RKO (cell line): ENCODE data around the gene NPM1.
"Not testable (repeated sequence)": the region's sequence is repeated elsewhere in the genome, so short reads cannot be mapped to it uniquely, and the experiment has no call there.

Experiments
- DNase-seq: peaks from one replicate; pipeline ENCODE4 v3.0.0-alpha.2; 2016; ENCODE audit warnings: low spot score

The NPM1 gene

DNA sequence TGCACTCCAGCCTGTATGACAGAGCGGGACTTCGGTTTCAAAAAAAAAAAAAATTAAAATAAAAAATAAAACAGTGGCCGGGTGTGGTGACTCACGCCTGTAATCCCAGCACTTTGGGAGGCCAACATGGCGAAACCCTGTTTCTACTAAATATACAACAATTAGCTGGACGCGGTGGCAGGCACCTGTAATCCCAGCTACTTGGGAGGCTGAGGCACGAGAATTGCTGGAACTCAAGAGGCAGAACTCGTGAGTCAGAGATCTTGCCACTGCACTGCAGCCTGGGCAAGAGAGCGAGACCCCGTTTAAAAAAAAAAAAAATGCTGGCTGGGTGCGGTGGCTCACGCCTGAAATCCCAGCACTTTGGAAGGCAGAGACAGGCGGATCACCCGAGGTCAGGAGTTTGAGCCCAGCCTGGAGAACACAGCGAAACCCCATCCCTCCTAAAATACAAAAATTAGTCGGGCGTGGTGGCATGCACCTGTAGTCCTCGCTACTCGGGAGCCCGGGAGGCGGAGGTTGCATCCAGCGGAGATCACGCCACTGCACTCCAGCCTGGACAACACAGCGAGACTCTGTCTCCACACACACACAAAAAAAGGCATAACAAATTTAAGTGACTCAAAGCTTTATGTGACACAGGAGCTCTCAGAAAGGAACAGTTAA lies 1.5 kb upstream of the NPM1 start:
- no peak for DNase-seq

DNA sequence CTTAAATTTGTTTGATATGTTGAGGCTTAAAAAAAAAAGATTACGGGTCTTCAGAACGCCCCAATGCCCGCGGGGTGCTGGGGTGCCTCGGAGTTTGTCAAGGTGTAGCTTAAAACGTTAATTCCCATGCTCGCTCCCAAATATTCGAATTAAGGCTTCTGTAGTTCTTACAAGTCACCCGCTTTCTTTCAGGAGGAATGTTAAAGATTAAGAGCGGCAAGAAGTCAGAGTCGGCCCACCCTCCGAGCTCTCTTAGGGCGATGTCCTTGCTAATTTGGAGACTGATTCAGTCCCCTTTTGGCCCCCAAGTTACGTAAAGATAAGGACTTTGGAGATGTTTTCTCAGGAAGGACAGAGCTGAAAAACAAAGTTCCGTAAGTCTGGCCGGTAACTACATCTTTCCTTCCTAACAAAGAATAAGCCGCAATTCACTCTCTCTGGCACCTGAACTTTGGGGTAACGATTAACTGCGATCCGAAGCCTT lies 746 bp upstream of the NPM1 start:
- DNase-seq = peak; percentile 41

DNA sequence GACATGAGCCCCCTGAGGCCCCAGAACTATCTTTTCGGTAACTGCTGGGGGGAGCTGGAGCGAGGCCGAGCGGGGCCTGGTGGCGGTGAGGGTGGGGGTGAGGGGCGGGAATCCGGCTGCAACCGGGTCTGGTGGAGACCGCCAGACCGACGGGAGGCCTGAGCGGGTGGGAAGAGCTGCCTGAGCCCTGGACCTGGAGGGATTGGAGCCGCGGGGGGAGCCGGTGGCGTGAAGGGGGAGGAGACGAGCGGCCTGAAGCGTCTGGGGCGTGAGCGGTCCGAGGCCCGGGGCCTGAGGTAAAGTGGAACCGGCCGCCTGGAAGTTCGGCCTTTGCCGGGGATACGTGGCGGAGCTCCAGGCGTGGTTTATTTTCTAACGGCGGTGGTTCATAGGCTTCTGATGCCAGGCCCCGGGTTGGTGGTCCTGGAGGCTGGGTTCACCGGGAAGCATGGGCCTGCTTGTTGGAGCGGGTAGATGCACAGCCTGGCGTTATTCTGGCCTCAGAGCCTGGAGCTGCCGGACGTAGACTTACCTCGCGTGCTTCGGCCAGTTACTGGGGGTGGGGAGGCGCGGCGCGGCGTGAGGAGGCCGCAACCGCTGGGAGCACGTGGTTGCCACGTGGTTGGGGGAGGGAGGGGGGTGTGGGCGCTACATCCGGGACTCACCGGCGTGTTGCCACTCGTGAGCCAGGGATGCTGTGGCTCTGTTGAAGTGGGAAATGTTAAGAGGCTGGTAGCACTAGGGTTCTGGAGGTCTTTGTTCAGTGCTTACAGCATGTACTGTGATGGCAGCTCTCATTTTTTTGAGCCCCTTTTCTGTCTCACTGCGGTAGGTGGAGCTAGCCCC lies 544 bp downstream of the NPM1 start:
- DNase-seq = peak; percentile 85

DNA sequence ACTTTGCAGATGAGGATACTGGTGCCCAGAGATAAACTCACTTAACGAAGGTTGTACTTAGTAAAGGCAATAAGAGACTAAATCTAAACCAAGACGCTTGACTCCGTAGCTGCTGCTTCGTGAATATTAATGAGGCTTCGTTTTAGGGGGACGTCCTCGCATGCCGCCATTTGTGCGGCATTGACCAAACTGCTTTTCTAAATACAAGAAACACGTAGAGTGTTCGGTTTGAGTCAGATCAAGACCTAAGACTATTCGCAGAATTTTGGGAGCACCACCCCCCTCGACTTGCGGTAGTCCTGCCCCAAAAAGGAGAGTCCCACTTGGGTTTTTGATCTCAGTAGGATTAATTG lies 1.1 kb downstream of the NPM1 start:
- peak; percentile 61 for DNase-seq

DNA sequence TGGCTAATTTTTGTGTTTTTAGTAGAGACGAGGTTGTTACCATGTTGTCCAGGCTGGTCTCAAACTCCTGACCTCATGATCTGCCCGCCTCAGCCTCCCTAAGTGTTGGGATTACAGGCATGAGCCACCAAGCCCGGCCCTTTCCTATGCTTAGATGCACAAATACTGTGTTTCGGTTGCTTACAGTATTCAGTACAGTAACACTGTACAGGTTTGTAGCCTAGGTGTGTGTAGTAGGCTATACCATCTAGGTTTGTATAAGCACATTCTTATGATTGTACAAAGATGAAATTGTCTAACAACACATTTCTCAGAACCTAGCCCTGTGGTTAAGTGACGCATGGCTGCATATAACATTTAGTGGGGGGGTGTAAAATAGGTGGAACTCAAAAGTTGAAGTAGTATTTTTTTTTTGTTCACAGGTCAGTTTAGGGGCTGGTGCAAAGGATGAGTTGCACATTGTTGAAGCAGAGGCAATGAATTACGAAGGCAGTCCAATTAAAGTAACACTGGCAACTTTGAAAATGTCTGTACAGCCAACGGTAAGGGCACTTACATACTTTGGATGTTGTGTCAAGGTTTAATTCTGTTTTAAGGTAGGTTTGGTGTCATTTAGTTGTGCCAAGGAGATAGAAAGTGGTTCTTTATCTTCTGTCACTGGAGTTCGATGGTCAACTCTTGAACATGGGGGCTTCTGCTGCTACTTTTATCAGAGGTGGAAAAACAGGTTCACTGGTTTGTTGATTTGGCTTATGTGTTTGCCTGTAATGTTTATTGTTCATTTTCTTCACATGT lies 3.4 kb downstream of the NPM1 start:
- DNase-seq = peak; percentile 37

DNA sequence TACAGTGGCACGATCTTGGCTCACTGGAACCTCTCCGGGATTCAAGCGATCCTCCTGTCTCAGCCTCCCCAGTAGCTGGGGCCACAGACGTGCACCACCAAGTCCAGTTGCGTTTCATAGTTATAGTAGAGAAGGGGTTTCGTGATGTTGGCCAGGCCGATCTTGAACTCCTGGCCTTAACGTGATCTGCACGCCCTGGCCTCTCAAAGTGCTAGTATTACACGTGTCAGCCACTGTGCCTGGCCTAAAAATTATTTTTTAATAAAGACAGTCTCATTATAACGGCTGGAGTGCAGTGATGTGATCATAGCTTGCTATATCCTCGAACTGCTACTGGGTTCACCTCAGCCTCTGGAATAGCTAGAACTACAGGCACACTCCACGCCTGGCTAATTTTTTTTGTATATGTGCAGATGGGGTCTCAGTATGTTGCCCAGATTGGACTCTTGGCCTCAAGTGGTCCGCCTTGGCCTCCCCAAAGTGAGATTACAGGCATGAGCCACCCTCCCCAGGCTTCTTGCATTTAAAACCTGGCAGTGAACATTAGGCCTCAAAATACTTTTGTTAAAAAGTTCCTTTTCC lies 4.4 kb downstream of the NPM1 start:
- no peak for DNase-seq

DNA sequence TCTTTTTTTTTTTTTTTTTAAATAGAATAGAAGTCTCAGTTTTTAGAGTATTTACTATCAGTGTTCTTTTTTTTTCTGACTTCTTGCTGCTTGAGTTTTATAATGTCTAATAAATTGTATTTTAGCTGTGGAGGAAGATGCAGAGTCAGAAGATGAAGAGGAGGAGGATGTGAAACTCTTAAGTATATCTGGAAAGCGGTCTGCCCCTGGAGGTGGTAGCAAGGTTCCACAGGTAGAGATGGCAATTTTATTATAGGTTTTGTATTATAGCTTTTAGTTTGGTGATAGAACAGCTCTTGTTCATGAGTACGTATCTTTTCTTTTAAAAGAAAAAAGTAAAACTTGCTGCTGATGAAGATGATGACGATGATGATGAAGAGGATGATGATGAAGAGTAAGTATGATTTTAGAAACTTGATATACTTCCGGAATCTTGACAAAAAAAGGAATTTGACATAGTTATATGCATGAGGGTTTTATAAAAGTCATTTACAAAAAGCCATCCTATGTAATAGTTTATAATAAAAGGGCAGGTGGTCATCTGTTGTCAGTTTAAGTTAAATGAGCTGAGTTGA lies 5.0 kb downstream of the NPM1 start:
- no peak for DNase-seq

DNA sequence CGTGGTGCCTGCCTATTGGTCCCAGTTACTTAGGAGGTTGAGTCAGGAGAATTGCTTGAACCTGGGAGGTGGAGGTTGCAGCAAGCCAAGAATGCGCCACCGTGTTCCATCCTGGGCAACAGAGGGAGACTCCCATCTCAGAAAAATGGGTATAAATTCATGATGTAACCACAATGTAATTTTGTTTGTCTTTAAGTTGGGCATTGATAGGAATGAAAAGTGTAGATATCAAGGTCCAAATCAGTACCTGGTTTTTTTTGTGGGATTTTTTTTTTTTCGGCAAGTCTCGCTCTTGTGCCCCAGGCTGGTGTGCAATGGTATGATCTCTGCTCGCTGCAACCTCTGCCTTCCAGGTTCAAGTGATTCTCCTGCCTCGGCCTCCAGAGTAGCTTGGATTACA lies 7.4 kb downstream of the NPM1 start:
- DNase-seq = no peak

DNA sequence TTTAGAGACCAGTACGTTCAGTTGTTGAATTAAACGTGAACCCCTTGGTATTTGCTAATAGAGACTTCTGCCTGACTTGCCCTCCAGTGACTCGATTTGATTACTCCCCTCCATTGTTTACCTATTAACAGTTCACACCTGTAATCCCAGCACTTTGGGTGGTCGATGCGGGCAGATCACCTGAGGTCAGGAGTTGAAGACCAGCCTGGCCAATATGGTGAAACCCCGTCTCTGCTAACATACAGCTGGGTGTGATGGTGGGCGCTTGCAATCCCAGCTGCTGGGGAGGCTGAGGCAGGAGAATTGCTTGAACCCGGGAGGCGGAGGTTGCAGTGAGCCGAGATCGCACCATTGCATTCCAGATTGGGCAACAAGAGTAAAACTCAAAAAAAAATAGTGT lies 8.9 kb downstream of the NPM1 start:
- not testable (repeated sequence) for DNase-seq

DNA sequence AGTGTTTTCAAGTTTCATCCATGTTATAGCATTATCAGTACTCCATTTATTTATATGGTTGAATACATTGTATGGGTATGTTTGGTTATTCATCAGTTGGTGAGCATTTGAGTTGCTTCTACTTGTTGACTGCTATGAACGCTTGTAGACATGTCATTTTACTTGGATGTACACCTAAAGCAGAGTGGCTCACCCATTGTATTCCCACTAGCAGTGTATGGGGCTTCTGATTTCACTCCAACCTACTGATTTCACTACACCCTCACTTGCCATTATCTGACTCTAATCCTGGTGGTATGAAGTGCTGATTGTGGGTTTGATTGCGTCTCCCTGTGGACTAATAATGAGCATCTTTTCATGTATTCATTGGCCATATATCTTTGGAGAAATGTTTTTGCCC lies 9.5 kb downstream of the NPM1 start:
- DNase-seq = no peak

DNA sequence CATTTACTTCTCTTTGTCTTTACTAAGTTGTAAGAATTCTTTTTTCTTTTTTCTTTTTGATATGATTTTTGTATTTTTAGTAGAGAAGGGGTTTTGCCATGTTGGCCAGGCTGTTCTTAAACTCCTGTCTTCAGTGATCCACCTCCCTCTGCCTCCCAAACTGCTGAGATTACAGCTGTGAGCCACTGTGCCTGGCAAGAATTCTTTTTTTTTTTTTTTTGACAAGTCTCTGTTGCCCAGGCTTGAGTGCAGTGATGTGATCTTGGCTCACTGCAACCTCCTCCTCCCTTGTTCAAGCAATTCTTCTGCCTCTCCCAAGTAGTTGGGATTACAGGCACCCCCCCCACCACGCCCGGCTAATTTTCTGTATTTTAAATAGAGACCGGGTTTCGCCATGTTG lies 9.9 kb downstream of the NPM1 start:
- no peak for DNase-seq

DNA sequence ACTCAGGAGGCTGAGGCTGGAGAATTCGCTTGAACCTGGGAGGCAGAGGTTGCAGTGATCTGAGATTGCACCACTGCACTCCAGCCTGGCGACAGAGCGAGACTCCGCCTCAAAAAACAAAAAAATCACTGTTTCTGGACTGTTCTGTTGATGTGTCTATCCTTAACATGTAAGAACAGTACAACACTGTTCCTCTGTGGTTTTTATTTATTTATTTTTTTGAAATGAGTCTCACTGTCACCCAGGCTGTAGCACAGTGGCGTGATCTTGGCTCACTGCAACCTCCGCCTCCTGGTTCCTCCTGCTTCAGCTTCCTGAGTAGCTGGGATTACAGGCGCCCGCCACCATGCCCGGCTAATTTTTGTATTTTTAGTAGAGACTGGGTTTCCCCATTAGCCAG lies 11.0 kb downstream of the NPM1 start:
- not testable (repeated sequence) for DNase-seq

DNA sequence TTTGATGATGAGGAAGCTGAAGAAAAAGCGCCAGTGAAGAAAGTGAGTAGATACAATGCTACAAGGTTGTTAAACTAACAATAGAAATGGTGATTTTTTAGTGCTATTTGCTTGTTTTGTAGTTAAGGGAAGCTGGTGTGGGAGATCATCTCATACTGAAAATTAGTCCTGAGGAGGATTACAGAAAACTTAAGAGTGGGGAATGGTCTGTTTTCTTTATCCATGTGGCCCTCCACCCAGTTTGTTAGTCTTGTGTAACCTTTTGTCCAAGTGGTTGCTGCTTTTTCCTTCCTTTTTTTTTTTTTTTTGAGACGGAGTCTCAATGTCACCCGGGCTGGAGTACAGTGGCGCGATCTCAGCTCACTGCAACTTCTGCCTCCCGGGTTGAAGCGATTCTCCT lies 12.5 kb downstream of the NPM1 start:
- no peak for DNase-seq

DNA sequence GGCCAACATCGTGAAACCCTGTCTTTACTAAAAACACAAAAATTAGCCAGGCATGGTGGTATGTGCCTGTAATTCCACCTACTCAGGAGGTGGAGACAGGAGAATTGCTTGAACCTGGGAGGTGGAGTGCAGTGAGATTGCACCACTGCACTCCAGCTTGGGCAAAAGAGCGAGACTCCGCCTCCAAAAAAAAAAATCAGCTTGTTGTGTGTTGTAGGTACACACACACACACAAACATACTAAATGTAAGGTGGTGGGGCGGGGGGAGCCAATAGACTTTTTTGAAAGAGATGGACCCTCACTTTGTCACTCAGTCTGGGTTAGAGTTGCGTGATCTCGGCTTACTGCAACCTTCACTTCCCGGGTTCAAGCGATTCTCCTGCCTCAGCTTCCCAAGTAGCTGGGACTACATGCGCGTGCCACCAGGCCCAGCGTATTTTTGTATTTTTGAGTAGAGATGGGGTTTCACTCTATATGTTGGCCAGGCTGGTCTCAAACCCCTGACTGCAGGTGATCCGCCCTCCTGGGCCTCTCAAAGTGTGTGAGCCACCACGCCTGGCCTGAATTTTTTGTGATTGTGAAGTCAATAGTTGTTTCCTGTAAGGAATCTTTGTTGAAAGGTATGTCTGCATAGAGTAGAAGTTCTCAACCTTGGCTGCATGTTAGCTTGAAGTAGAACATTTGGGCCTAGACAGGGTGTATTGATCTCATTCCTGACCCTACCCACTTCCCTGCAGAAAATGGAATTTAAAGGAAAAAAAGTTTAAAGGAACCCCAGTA lies 13.7 kb downstream of the NPM1 start:
- DNase-seq = no peak

DNA sequence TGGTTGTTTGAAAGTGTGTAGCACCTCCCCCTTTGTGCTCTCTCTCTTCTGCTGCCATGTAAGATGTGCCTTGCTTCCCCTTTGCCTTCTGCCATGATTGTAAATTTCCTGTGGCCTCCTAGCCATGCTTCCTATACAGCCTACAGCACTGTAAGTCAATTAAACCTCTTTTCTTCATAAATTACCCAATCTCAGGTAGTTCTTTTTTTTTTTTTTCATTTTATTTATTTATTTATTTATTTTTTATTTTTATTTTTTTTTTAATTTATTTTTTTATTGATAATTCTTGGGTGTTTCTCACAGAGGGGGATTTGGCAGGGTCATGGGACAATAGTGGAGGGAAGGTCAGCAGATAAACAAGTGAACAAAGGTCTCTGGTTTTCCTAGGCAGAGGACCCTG lies 15.1 kb downstream of the NPM1 start:
- DNase-seq = not testable (repeated sequence)

DNA sequence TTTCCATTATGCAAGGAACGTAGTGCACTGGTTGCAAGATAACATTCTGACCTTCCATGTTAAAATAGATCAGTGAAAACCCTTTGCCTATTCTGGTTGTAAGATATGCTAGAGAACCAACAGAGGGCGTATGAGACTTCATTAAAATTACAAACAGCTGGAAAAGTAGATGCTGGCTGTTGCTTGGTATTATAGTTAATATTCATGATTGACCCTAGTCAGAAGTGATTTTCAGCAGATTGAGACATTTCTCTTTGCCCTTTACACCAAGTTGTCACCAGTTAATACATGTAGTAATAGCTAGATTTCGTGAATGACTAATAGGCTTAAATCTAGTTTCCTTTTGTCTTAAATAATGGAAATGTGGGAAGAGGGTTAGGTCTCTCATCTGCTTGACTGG lies 18.0 kb downstream of the NPM1 start:
- peak; percentile 72 for DNase-seq

DNA sequence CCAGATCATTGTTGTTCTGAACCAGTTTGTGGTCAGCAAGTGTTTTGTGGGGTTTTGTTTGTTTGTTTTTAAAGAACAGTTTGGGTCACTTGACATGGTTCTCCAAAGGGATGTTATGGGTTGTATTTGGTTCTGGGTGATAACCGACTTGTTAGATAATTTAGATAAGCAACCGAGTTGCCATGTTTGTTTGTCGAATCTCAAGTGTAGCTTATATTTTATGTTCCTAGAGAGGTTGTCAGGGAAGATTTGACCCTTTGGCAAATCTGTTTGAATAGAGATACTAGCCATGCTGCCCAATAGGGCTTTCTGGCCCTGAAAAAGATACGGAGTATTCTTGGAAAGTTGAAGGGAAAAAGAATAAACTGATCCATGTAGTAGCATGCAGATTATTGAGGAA lies 19.6 kb downstream of the NPM1 start:
- DNase-seq = no peak

DNA sequence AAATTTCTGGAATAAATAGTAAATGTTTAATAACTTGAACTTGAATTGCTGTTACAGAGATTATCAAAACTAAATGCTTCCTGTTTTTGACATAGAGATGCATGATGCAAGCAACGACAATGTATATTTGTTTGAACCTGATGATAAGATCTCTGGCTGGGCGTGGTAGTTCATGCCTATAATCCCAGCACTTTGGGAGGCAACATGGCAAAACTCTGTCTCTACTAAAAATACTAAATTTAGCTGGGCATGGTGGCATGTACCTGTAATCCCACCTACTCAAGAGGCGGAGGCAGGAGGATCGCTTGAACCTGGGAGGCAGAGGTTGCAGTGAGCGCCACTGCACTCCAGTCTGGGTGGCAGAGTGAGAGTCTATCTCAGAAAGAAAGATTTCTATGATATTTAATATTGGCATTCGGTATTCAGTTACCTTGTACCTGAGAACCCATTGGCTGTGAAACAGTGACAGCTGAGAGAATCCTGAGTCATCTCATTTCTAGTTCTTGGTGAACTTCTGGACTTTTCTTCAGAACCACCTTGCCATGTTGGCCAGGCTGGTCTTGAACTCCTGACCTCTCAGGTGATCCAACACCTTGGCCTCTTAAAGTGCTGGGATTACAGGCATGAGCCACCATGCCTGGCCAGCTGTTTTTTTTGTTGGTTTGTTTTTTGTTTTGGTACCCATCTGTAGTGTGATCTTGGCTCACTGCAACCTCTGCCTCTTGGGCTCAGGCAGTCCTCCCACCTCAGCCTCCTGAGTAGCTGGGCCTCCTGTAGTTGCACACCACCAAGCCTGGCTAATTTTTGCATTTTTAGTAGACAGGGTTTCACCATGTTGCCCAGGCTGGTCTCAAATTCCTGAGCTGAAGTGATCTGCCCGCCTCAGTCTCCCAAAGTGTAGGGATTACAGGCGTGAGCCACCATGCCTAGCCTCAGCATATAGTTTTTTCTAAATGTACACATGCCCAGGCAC lies 21.8 kb downstream of the NPM1 start:
- DNase-seq = no peak

DNA sequence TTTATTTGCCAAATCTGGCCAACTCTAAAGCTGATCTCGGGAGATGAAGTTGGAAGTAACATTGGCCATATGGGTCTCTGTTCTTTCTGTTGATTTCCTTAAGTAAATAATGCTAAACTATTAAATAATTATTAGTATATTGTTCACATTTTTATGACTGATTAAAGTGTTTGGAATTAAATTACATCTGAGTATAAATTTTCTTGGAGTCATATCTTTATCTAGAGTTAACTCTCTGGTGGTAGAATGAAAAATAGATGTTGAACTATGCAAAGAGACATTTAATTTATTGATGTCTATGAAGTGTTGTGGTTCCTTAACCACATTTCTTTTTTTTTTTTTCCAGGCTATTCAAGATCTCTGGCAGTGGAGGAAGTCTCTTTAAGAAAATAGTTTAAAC lies 22.5 kb downstream of the NPM1 start:
- DNase-seq = no peak

DNA sequence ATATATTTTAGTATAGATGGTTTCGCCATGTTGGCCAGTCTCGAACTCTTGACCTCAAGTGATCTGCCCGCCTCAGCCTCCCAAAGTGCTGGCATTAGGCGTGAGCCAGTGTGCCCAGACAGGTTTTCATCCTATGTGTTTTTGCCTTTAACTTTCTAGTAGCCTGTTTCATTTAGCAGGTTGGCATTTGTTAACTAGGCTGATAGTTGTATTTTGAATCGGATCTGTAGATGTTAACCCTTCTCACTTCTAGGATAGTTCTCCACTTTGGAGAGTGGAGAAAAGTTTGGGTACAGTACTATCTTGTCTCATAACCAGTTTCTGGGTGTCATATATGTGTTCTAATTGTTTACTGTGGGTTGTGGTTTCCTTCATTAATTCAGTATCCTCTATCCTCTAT lies 24.5 kb downstream of the NPM1 start:
- DNase-seq = no peak
